Thoracic aorta (tissue), 2 donors: ENCODE data around the gene ANKRD13A. TPM values are rescaled to one million over a fixed set of nuclear protein-coding genes. Genes with fewer than 3 reads are reported as not detected.

Experiments used
- ATAC-seq: fragments of 150-250 bp; one replicate; pipeline ENCODE4 v1.8.0; 2017; ENCODE audit warnings: low read depth; ENCODE audit not compliant: insufficient number of reproducible peaks, low FRiP score
- DNase-seq: peaks from one replicate; pipeline ENCODE4 v3.0.0-alpha.2; 2020; ENCODE audit warnings: low spot score
- H3K27ac ChIP-seq, 2 donors: fragments of 200-600 bp; sonication (generic); 1 replicate in 1 of 2; 2 replicates in 1 of 2; pipeline ENCODE4 v1.5.1; 2016; ENCODE audit warnings: mild to moderate bottlenecking in 2 of 2, moderate library complexity in 2 of 2
- H3K27me3 ChIP-seq: fragments of 200-600 bp; sonication (generic); replicated peaks from 2 replicates; pipeline ENCODE4 v1.6.0; 2016; ENCODE audit warnings: mild to moderate bottlenecking; ENCODE audit not compliant: insufficient read depth
- H3K36me3 ChIP-seq: fragments of 200-600 bp; sonication (generic); one replicate; pipeline ENCODE4 v1.5.1; 2016
- H3K4me1 ChIP-seq, 2 donors: fragments of 200-600 bp; sonication (generic); 1 replicate in 1 of 2; 2 replicates in 1 of 2; pipeline versions ENCODE4 v1.5.1 to v1.6.0; 2016; ENCODE audit warnings: low read depth in 2 of 2, mild to moderate bottlenecking in 1 of 2; ENCODE audit not compliant: control insufficient read depth in 1 of 2
- H3K4me3 ChIP-seq: fragments of 200-600 bp; sonication (generic); 2 replicates; pipeline ENCODE4 v1.5.1; 2016; ENCODE audit warnings: mild to moderate bottlenecking
- H3K9me3 ChIP-seq: fragments of 200-600 bp; sonication (generic); 2 replicates; pipeline ENCODE4 v1.5.1; 2016
- CTCF ChIP-seq: fragments of 200-600 bp; sonication (generic); IDR thresholded peaks from one replicate; pipeline ENCODE4 v1.5.1; 2019; ENCODE audit warnings: antibody characterized with exemption
- total RNA-seq, 2 donors: library from RNA; depleted of rRNA; stranded (reverse); fragments of >200 nt; gene quantifications; one replicate each; pipeline versions ENCODE4 v1.1.0 to v1.2.3, GENCODE V29; 2016

Gene ANKRD13A
- total RNA-seq, 2 donors from 2014 or later = 69.1 to 83.7 TPM

GRCh38 chr12:109961612-109962011 lies 37.6 kb upstream of the ANKRD13A start:
- Histone ChIP-seq H3K27ac (peak overlapping the region; percentile 10 to 35), H3K36me3 (peaks cover 22% of the 10 kb centered on the region), H3K4me1 (peaks cover 0 to 17% of the 10 kb centered on the region in 2 donors), H3K4me3 (no peak overlapping the region), H3K27me3 (no peaks in the 10 kb centered on the region), H3K9me3 (no peaks in the 10 kb centered on the region)
- no peak for TF ChIP-seq CTCF
- DNase-seq (no peak), ATAC-seq (no peak)

GRCh38 chr12:109962398-109962797 lies 36.8 kb upstream of the ANKRD13A start:
- TF ChIP-seq CTCF = no peak
- DNase-seq = no peak
- Histone ChIP-seq H3K27me3 (no peaks in the 10 kb centered on the region), H3K9me3 (no peaks in the 10 kb centered on the region), H3K36me3 (peaks cover 22% of the 10 kb centered on the region), H3K4me1 (peaks cover 0 to 17% of the 10 kb centered on the region in 2 donors), H3K4me3 (no peak overlapping the region), H3K27ac (peak overlapping the region in 1 of 2 donors; percentile 10)
- no peak for ATAC-seq

GRCh38 chr12:109963330-109963729 lies 35.9 kb upstream of the ANKRD13A start:
- H3K4me3 ChIP-seq = no peak overlapping the region
- no peak for TF ChIP-seq CTCF
- peaks cover 0 to 17% of the 10 kb centered on the region in 2 donors for H3K4me1 ChIP-seq
- ATAC-seq (no peak), DNase-seq (no peak)
- no peak overlapping the region for H3K27ac ChIP-seq
- H3K9me3 ChIP-seq = no peaks in the 10 kb centered on the region
- H3K27me3 ChIP-seq = no peaks in the 10 kb centered on the region
- H3K36me3 ChIP-seq = peaks cover 22% of the 10 kb centered on the region

- DNase-seq = no peak
- Histone ChIP-seq H3K27me3 (no peaks in the 10 kb centered on the region), H3K36me3 (peaks cover 22% of the 10 kb centered on the region), H3K27ac (no peak overlapping the region), H3K4me3 (no peak overlapping the region), H3K9me3 (no peaks in the 10 kb centered on the region), H3K4me1 (peaks cover 0 to 17% of the 10 kb centered on the region in 2 donors)
- peak; percentile 42 for ATAC-seq
- no peak for TF ChIP-seq CTCF
Measured at GRCh38 chr12:109963743-109964429, 35.3 kb upstream of the ANKRD13A start.

- ATAC-seq (no peak), DNase-seq (no peak)
- Histone ChIP-seq H3K9me3 (no peaks in the 10 kb centered on the region), H3K27me3 (no peaks in the 10 kb centered on the region), H3K4me3 (no peak overlapping the region), H3K4me1 (peaks cover 0 to 15% of the 10 kb centered on the region in 2 donors), H3K36me3 (peaks cover 21% of the 10 kb centered on the region), H3K27ac (no peak overlapping the region)
- TF ChIP-seq CTCF = no peak
Measured at GRCh38 chr12:109966546-109966945, 32.7 kb upstream of the ANKRD13A start.
